ENCODE data around the gene ILF2. TPM values are rescaled to one million over a fixed set of nuclear protein-coding genes. Genes with fewer than 3 reads are reported as not detected.

ILF2 gene
- total RNA-seq: 100 to 1,000 TPM in 1 of 4 donors, 10 to 100 TPM in 3; 59.3 to 125 (median 78.5) TPM

DNA sequence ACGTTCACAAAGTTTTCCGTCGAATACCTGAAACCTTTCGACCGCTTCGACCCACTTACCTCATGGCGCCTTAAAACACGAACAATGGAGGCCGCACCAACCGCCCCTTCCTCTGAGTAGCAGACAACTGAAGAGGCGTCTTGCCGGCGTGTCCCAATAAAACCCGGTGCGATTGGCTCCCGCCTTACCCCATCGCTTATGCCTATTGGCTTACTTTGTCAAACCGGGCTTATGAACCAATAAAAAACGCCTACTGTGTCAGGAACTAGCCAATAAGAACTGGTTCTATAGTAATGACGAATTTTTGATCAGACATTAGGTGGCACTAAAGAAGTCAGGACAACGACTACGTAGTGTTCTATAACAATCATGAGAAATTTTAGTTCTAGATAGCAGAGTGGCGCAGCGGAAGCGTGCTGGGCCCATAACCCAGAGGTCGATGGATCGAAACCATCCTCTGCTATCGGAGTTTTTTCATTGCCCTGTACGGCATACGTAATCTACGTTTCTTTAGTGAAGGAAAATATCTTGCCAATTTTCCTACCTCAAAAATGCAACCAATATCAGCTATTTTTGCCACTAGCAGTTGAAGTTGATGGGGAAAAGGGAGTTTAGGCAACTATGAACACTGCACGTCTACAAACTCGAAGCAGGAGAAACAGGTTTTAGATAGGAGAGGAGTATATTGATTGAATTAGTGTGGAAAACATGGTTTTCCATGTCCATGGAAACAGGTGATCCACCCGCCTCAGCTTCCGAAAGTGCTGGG is at the start of gene ILF2:
Gene ILF2 (minus strand): TSS at position 135 of the 769 bp plus-strand sequence. CDS start 71 bp downstream, at position 64.
- TF ChIP-seq, protein P1, sequence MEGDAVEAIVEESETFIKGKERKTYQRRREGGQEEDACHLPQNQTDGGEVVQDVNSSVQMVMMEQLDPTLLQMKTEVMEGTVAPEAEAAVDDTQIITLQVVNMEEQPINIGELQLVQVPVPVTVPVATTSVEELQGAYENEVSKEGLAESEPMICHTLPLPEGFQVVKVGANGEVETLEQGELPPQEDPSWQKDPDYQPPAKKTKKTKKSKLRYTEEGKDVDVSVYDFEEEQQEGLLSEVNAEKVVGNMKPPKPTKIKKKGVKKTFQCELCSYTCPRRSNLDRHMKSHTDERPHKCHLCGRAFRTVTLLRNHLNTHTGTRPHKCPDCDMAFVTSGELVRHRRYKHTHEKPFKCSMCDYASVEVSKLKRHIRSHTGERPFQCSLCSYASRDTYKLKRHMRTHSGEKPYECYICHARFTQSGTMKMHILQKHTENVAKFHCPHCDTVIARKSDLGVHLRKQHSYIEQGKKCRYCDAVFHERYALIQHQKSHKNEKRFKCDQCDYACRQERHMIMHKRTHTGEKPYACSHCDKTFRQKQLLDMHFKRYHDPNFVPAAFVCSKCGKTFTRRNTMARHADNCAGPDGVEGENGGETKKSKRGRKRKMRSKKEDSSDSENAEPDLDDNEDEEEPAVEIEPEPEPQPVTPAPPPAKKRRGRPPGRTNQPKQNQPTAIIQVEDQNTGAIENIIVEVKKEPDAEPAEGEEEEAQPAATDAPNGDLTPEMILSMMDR (IDR thresholded peaks at IDR 0.05; ENCODE audit: low read depth): no peak

DNA sequence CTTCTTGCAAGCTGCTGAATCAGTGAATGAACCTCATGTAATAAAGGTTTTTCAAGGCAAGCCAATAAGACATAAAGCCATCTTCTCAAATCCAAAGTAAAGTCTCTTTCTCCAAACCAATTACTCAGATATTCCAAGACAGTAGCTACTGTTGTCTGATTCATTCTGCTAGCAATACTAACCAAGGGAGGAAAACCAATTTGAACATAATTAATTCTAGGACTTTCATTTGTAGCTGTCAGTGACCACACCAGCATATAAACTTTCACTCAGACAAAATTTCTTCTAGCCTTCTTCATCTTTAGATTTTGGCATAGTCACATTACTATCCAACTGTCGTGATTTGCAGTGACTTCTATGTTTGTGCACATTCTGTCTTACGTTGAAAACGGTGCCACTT is 46.5 kb upstream of the ILF2 start:
- TF ChIP-seq, protein P1 (IDR thresholded peaks at IDR 0.05; ENCODE audit: low read depth): no peak

DNA sequence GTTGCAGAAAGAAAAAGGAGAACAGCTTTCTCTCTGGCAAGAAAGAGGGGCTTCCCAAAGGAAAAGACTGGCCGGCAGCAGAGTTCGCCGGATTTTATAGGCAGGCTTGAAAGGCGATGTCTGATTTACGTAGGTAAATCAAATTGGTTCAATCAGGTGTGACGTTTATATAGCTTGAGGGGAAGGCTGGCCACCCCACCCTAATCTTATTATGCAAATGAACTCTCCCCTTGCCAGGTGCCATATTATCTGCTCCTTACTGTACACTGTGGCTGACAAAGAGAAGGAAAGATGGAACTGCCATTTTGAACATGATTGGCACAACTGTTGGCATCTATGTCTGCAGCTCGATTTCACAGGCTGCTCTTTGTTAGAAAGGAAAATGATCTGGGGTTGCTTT is 40.2 kb upstream of the ILF2 start:
- TF ChIP-seq, protein P1 (IDR thresholded peaks at IDR 0.05; ENCODE audit: low read depth): no peak

DNA sequence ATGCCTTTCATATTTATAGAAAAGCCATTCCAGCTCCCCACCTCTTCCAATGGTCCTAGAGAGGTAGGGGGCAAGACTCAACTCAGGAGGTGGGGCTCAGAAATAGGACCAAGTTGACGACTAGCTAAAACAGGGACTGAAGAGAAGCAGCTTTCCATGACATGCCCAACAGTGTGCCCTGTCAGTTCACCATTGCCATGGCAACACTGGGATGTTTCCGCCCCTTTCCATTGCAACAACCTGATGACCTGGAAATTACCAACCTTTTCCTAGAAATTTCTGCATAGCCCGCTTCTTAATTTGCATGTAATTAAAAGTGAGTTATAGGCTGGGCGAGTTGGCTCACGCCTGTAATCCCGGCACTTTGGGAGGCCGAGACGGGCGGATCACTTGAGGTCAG is 34.7 kb upstream of the ILF2 start:
- TF ChIP-seq, protein P1 (IDR thresholded peaks at IDR 0.05; ENCODE audit: low read depth): no peak

DNA sequence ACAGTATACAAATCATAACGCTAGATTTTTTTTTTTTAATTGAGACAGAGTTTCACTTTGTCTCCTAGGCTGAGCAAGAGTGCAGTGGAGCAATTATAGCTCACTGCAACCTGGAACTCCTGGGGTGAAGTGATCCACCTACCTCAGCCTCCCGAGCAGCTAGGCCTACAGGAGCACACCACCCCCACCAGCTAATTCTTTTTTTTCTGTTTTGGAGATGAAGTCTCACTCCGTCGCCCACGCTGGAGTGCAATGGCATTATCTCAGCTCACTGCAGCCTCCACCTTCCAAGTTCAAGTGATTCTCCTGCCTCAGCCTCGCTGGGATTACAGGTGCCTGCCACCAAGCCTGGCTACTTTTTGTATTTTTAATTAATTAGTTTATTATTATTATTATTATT is 29.0 kb upstream of the ILF2 start:
- TF ChIP-seq, protein P1 (IDR thresholded peaks at IDR 0.05; ENCODE audit: low read depth): no peak

DNA sequence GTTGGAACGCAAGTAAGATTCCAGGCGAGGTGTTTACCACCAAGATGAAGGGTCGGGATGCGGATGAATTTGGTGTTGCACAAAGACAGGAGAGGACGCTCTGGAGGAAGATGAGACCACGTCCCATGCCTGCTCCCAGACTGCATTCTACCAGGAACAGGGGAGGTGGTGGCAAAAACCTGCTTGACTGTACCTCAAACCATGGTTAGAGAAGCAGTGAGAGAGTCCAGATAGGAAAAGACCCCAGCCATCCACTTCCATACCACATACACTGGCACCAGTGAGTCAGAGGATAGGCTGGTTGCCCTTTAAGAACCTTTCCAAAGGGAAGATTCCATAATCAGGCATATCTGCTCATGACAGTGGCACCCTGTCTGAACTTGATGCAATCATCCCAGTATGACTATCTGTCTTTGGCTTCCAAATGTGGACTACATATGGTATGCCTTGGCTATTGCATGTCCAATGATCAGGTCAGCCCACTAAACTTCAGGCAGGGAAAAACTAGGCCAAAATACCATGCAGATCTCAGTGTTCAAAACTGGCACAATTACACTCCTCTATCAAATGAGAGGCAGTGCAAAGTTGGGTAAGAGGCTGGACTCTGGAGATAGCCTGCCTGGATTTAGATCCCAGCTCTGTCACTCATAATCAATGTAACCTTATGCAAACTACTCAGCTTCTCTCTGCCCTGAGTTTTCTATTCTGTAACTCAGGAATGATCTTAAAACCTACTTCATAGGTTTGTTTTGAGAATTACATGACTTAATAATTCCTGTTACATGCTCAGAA is 28.3 kb upstream of the ILF2 start:
- TF ChIP-seq, protein P1 (IDR thresholded peaks at IDR 0.05; ENCODE audit: low read depth): no peak

Measured in subcutaneous adipose tissue (tissue), 4 donors.